Pons (tissue), 1 donor: ENCODE results near the gene NEURL3.

Experiments used
- DNase-seq: peaks from one replicate; pipeline ENCODE4 v3.0.0-alpha.2; 2016; ENCODE audit warnings: low spot score

Gene NEURL3

DNA sequence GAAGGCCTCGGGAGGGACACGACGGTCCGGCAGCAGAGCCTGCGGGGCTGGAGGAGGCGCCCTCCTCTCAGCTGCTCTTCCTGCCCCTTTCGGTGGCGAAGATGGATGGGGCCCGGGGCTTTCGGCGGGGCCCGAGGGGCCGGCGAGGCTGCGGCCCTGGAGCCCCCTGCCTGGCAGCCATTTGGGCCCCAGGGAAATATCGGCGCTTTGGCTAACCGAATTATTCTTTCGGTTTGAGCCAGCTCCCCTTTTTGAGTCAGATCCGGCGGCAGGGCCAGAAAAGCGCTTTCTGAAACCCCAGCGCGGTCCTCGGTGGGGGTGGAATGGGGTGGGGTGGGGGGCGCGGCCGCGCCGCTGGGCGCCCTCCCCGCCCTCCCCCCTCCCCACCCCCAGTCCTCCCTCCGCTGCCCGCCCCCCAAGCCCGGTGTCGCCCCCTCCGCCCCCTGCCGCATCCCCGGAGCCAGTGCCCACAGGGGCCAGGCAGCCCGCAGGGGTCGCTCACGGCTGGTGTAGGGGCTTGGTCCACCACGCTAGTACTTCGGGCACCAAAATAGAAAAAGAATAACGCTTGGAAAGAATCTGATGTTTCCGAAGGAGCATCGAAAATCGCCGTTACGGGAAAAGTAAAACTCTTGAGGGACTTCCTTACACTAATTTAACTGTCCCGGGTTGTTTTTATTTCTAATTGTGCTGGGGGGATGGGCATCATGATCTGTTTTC lies 22.3 kb upstream of the NEURL3 start:
- DNase-seq, result no peak

DNA sequence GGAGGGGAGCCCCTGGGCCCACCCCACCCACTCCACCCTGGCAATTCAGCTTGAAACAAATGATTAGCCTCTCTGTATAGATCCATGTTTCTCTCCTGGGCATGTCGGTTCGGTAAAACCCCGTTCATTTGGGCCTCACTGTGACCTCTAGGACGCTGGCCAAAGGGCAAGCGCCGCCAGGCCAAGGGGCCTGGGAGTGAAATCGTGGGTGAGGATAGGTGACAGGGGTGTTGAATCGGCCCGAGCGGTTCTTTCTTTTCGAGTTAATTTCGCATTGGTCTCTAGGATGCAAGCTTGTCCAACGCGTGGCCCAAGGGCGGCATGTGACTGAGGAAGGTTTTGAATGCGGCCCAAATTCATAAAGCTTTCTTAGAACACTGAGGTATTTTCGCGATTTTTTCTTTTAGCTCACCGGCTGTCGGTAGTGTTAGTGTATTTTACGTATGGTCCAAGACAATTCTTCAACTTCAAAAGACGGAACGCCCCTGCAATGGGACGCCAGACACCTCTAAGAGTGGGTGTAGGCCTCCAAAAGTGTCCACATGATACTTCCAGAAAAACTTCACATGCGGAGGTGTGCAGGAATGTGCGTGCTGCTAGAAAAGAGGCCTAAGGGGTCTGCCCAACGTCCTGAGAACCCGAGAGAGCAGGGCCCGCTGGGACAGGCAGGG lies 21.6 kb upstream of the NEURL3 start:
- no peak for DNase-seq

DNA sequence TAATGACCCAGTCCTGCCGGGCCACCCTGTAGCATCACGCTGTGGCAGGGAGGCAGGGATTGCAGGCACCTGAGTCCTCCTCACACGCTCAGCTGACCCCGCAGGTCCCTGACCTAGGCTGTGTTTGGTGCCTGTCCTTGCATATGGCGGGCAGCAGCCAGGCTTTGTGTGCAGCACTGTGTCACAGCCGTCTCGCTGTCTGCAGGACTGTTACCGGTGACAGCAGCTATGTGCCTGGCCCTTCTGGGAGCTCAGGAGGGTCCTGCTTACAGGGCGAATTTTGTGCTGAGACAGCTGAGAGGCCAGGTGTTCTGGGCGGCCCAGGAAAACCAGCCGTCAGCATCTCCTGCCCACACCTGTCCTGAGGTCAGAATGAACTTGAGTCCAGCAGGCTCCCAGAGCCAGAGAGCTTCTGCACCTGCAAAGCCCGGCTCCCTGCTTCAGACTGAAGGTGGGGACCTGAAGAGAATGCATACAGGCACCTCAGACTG lies 21.0 kb upstream of the NEURL3 start:
- DNase-seq, result no peak

DNA sequence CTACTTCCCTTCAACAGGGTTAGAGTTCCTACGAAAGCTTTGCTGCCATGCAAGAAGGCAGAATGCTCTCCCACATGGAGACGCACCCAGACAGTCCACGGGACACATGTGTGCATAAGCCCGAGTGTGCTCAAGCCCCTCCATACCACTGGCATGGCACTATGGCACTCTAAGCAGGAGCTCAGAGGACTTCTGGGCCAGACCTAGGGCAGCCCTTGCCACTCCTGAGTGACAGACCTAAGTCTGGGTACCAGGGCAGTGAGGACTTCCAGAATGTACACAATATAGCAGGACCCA lies 20.0 kb upstream of the NEURL3 start:
- no peak for DNase-seq

DNA sequence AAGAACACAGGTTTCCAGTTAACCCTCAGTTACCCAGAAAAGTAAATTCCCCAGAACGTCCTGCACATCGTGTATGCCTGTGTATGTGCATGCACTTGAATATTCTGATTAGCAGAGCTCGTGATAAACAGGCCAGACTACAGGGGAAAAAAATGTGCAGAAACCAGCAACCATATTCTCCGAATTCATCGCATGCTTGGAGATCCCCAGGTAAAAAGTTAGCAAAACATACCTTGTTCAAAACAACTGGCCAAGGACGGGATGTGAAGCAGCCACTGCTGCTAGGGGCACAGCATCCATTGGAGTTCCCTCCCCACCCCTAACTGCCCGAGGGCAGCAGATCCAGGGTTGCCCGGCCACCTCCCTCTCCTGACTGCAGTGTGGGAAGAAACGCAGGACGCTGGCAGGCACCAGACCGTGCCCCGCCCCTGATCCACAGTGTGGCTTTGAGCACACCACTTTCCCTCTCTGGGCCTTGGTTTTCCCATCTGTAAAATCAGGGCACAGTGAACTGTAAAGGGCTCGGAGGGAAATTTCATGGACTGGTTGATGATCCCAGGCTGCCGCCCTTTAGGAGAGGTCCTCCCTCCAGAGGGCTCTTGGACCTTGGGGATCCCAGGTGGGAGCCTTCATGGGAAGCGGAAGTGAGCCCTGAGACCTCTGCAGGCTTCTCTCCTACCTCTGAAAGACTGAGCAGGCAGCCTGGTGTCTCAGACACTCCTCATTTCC lies 19.5 kb upstream of the NEURL3 start:
- no peak for DNase-seq

DNA sequence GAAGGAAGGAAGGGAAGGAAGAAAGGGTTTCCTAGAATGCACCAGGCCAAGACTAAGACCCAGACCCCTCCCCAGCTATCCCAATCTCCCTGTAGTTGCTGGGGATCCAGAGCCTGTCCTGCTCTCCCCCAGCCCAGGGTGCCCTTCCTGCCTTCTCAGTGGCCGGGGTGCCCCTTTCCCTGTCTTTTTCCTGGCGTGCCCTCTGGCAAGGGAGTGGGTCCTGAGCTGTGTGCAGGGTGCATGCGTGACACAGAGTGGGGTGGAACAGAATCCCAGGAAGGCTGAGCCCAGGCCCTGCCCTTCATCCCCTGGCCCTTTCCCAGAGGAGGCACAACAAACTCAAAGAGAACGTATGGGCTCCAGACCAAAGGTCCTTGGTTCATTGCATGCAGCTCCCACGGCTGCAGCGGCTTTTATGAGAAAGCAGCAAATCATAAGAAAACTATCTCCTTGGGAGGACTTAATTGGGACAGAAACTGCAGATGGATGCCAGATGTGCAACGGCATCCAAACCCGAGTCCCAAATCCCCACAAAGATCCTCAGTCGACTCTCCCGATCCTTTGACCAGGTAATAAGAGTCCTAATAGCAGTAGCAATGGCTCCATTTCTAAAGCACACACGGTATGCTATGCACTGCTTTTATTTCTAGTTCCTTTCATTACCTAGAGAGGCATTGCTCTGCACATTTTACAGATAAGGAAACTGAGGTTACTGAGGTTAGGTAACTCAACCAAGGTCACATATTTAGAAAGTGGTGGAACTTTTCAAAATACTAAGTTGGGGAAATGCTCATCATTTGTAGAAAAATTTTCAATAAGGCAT lies 18.7 kb upstream of the NEURL3 start:
- DNase-seq, result no peak

DNA sequence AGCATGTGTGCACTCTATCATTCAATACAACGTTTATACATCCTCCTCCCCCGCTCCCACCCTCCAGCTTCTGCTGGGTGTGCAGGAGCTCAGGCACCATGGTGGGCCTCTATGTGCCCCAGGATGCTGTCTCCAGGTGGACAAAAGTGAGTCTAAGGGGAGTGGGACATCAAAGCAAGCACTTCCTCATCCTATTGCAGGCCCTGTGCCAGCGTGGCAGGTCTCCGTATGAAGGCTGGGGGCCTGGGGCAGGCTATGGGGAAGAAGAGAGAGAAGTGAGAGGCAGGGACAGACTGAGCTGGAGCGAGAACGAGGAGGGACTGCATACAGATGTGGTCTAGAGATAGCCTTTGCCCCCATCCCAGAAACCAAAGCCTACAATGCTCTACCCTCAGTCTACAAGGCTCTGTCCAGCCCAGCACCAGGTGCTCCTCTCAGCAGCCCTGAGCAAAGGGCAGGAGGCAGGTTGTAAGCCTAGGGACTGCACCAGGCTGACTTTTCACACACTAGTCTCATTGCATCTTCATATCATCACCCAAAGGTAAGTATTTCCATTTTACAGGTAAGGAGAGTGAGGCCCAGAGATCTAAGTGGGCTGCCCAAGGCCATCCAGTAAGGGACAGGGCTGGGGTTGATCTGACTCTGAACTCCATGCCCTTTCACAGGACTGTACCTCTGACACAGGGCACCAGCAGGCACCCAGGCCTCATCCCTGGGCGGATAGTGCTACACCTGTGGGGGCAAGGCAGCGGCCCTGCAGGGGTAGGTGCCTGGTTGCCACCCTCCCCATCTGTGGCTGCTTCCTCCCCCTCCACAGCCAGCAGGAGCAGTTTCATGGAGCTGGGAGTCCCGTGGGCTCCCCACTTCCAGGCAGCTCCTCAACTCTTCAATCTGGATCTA lies 17.4 kb upstream of the NEURL3 start:
- no peak for DNase-seq

DNA sequence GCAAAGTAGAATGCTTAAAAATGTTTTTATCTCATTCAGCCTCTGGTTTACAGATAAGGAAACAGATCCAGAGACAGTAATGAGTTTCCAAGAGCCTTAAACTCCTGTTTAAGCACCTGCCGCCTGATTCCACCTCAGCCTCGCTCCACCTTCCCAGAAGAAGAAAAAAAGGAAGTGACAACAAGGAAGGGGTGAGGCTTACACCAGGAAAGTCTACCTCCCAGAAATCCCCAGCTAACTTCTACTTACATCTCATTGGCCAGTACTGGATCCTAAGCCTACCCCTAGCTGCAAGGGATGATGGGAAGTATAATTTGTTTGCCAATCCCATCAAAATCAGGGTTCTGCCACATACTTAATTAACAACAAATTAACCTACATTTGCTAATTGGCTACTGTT lies 16.1 kb upstream of the NEURL3 start:
- DNase-seq, result no peak

DNA sequence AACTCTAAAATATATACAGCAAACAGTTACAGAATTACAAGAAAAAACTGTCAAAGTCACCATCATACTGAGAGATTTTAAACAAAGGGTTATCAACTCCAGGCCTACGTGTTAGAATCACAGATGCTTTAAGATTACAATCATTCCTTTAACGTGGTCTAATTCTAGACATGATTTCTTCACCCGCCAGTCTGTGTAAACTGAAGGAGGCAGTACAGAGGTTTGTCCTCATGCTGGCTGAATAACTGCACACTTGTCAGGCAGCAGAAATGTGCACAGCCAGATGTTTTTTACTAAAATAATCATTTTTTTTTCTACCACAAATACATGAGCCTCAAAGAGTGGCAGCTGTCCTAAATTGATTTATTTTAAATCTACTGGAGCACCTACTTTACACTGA lies 15.5 kb upstream of the NEURL3 start:
- DNase-seq, result no peak

DNA sequence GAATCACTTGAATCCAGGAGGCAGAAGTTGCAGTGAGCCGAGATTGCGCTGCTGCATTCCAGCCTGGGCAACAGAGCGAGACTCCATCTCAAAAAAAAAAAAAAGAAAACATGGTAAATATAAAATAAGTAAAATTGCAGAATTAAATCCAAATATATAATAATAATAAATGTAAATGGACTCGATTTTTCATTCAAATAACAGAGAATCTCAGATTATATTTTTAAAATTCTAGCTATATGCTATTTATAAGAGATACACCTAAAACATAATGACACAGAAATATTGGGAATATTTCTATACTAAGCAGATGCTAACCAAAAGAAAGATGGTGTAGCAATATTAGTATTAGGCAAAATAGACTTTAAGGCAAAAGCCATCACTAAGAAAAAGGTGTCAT lies 15.1 kb upstream of the NEURL3 start:
- DNase-seq, result no peak

DNA sequence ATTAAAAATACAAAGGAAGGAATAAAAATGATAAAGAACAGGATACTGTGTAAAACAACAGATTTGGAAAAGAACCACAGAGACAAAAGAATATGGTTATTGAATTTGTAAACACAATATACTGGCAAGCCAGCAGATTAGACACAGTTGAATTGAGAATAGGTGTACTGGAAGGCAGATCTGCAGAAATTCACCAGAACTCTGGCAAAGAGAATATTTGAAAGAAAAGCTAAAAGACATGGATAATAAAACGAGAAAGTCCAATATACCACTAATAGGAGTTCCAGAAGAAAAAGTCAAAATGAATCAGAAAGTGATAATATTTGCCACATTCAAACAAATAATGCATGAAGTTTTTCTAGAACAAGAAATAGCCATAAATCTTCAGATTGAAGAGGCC lies 11.9 kb upstream of the NEURL3 start:
- no peak for DNase-seq

DNA sequence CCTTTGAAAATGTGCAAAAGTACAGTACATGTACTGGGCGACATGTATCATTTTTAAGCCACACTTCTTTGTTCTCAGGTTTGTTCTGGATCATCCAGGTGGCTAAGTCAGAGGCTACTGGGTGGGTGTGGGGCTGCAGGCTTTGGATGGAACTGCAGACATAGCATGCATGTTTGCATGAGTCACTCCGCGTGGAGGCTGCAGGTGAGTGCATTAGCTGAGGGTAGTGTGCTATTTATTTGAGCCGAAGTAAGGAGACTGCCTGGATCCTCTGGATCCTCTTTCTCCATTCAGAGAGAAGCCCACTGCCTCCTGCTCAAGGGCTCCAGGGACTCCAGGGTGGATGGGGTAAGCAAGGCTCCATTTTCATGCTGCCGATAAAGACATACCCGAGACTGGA lies 9.4 kb upstream of the NEURL3 start:
- no peak for DNase-seq

DNA sequence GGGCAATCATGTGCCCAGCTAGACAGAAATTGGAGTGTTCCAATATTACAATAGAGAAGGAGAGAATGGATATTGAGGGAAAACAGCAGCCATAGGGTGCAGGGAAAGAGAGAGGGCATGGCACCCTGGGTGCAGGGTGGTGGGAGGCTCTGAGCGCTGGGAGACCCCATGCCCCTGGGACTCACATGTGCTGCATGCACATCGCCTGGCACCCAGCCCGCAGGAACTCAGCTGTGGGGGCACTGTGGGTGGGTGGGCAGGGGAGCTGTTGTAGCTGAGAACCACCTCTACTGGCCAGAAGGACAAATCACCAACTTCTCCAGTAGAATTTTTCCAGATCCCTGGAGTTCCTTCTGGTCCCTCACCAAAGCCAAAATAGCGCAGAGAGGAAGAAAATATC lies 7.2 kb upstream of the NEURL3 start:
- DNase-seq, result no peak

DNA sequence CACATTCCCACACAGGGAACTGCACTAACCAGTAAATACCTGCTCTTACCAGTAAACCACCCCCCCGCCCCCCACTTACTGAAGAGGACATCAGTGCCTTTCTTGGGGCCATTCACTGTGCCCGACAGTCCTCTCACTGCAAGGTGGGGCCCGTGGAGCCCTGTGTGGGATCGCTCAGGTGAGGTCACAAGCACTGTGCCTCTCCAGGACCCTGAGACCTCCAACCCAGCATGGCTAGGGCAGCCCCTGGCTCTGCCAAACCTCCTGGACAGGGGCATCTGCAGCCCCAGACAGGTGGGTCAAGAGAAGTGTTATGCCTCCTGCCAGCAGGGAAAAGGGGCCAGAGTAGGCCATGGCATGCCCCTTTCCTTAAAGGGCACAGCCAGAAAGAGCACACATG lies 6.7 kb upstream of the NEURL3 start:
- no peak for DNase-seq

DNA sequence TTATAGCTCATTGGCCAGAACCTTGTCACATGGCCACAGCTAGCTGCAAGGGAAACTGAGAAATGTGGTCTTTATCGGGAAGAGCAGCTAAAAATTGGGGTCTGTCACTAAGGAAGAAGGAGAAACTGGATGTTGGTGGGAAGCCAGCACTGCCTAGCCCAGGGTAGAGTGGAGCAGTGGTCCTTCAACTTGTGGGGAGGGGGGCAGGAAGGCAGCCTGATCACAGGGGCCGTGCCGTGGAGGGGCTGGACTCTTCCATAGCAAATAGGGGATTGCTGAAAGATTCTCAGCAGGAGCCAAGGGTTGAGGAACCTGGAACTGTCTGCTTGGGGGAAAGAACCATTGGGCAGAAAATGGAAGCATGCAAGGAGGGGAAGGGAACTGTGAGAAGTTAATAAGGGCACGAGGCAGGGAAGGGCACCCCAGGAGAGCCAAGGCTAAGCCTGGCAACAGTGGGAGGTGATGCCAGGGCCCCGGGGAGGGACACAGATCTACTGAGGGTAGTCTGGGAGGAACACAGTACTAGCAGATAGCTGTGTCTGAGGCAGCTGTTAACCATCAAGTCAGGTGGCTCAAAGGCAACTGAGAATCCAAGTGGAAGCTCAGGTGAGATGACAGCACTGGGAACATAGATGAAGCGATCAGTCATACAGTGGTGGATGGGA lies 5.9 kb upstream of the NEURL3 start:
- DNase-seq, result no peak

DNA sequence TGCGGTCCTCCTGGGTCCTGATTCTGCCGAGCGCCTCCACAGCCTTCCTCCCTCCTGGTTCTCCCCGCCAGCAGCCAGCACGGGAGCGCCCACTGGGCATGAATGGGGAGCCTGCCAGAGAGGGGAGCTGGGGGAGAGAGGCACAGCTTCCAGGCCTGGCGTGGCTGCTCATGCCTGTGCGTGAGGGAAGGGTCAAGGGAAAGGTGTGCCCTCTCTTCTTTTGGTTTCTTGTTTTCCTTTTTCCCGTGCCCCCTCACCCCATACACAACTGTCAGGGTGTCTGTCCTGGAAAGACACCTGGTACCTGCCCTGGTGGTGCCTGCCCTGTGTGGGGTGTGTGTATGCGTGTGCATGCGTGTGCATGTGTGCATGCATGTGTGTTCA lies 4.7 kb upstream of the NEURL3 start:
- DNase-seq, result no peak

DNA sequence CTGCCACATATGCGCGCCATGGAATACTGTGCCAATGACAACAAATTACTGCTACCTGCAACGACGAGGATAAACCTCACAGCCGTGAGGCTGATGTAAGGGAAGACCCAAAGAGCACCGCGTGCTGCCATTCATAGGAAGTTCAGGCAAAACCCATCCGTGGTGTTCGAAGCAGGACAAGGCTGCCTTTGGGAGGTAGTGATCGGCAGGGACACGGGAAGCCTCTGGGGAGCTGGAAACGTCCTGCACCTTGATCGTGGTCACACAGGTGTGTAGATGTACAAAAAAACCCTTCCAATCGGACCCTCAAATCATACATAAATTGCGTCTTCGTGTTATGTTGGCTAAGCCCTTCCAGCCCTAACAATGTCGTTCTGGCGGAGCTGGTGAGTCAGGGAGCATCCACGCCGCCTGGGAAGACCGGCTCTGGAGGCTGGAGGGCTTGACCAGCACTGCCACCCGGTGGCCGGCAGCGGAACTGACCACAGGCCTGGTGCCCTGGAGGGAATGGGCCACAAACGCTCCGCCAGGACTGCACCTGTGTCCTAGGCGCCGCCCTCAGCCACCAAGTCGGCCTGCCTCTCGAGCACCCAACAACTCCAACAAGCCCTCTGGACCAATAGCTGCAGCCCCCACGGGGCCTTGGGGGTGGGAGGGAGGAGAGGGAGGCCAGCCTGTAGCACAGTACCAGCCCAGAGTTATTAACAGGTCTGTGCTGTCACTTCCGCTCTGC lies 4.1 kb upstream of the NEURL3 start:
- DNase-seq, result peak; percentile 78

DNA sequence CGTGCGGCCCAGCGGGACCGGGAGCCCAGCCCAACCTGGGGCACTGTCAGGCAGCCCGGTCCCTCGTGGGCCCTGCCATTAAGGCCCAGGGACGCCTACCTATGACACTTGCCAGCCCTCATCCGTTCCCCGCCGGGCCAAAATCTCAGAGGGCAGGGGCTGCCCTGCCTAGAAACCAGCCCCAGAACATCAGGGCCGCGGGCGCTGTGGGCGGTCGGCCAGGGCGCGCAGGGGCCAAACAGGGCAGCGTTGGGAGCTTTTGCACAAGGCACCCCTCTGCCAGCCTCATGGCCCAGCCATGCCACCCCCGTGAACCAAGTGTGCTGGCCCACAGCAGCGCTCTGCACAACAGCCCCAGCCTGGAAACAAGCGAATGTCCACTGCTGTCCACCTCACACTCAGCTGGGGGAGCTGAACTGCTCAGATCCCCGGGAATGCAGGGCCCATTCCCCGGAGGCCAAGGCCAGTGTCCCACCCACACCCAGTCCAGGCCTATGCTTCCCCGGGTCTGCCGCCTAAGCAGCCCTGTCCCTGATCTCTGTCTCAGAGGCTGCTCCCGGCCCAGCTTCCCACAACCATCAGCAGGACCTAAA lies 3.5 kb upstream of the NEURL3 start:
- no peak for DNase-seq

DNA sequence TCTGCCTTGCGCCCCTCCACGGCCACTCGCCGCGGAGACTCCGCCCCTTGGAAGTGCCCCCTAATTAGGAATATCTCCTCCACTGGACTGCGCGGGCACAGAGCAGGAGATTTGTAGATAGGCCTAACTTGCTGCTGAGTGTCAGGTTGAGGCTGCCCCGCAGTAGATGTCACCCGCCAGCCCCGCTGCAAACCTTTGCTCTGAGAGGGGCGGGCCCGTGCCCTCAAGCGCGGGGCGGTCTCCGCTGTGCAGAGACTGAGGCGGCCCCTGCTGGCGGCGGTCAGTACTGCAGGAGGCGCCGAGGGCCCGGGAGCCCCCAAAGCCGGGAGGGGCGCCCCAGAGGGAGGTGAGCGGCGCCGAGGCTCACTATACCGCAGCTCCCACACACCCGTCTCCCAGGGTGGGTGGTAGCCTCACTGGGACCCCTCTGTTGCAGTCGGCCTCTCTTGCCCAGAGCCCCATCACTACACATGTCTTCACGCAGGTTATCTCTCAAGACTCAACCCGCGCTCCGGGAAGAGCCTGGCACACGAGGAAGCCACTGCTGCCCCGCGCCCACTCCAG lies 2.9 kb upstream of the NEURL3 start:
- DNase-seq, result no peak

DNA sequence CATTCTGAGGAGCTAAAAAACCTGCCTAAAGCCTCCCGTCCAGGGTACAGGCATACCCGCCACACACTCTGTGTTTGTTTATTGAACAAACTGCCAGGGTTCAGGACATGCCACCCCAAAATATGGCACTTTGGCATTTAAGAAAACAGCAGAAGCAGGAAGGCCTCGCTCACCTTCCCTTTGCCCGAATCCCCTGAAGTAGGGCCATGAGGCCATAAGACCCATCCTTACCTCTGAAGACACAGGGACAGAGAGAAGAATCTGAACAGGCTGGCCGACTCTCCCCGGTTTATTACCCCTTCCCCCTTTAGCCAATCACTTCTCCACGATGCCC lies 1.7 kb upstream of the NEURL3 start:
- no peak for DNase-seq
